Suprapubic skin (tissue), 3 donors: ENCODE results near the gene CREB5.

Source experiments
- CTCF ChIP-seq, 2 donors: fragments of 200-600 bp in 1 of 2; fragments of 450-650 bp in 1 of 2; sonication (generic) in 1 of 2; IDR thresholded peaks; one replicate each; pipeline ENCODE4 v1.5.1; 2016 to 2019; ENCODE audit warnings: antibody characterized with exemption in 2 of 2, mild to moderate bottlenecking in 1 of 2, moderate library complexity in 1 of 2
- POLR2A ChIP-seq, 2 donors: fragments of 450-650 bp; IDR thresholded peaks; one replicate each; pipeline ENCODE4 v1.6.1; 2017; ENCODE audit warnings: antibody characterized with exemption in 2 of 2, mild to moderate bottlenecking in 2 of 2, moderate library complexity in 2 of 2

- TF ChIP-seq CTCF (IDR thresholded peaks at IDR 0.05) (no peak), POLR2A (IDR thresholded peaks at IDR 0.05) (no peak)
Measured at GRCh38 chr7:28733035-28733434, 320.7 kb downstream of the CREB5 start.
